Measurements from ENCODE around the gene RALGPS2.
A peak's percentile ranks its signal among the peaks of the same experiment; 100 is the strongest.

The RALGPS2 gene

GRCh38 chr1:178886551-178886950 lies 161.5 kb downstream of the RALGPS2 start:
- no peak for DNase-seq (ENCODE audit: low read depth)
- no peak overlapping the region for H3K4me3 ChIP-seq (ENCODE audit: control insufficient read depth, low read depth, low read length)
- TF ChIP-seq, protein P1, sequence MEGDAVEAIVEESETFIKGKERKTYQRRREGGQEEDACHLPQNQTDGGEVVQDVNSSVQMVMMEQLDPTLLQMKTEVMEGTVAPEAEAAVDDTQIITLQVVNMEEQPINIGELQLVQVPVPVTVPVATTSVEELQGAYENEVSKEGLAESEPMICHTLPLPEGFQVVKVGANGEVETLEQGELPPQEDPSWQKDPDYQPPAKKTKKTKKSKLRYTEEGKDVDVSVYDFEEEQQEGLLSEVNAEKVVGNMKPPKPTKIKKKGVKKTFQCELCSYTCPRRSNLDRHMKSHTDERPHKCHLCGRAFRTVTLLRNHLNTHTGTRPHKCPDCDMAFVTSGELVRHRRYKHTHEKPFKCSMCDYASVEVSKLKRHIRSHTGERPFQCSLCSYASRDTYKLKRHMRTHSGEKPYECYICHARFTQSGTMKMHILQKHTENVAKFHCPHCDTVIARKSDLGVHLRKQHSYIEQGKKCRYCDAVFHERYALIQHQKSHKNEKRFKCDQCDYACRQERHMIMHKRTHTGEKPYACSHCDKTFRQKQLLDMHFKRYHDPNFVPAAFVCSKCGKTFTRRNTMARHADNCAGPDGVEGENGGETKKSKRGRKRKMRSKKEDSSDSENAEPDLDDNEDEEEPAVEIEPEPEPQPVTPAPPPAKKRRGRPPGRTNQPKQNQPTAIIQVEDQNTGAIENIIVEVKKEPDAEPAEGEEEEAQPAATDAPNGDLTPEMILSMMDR (conservative IDR thresholded peaks at IDR 0.05; ENCODE audit: control insufficient read depth, insufficient read depth, low read depth, low read length) = no peak

DNA sequence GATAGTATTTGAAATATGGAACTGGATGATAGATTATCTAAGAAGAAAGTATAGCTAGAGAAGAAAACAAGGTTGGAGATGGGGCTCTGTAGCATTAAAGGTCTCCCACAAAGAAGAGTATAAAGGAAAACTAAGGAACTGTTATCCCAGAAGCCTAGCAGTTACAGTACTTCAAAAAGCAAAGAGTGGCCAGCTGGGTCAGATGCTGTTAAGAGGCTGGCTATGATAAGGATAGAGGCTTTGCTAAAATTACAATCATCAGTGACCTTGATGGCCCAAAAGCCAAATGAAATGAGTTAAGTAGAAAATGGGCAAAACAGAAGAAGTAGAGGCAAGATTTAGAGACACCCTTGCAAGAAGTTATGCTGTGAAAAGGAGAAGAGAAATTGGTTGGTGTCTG lies 170.9 kb downstream of the RALGPS2 start:
- H3K4me3 ChIP-seq (ENCODE audit: control insufficient read depth, low read depth, low read length) = no peak overlapping the region
- DNase-seq (ENCODE audit: low read depth) = no peak
- TF ChIP-seq, protein P1 (conservative IDR thresholded peaks at IDR 0.05; ENCODE audit: control insufficient read depth, insufficient read depth, low read depth, low read length) = no peak

DNA sequence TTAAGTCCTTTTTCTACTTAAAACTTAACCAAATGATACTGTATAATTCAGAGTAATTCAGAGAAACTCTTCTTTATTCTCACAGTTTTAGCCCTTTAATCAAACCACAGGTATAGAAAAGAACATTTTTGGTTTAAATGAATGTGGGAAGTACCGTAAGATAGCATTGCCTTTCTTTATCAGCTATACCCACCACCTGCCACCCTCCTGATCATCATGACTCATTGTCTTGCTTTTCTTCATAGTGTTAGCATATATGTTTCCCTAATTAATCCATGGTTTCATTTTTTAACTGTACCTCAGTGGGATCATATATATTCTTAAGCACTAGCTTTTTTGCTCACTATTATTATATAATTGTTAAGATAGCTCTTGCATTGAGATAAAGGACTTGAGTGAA lies 173.4 kb downstream of the RALGPS2 start:
- no peak for DNase-seq (ENCODE audit: low read depth)
- no peak overlapping the region for H3K4me3 ChIP-seq (ENCODE audit: control insufficient read depth, low read depth, low read length)
- TF ChIP-seq, protein P1 (conservative IDR thresholded peaks at IDR 0.05; ENCODE audit: control insufficient read depth, insufficient read depth, low read depth, low read length) = no peak

GRCh38 chr1:178899402-178899801 lies 174.4 kb downstream of the RALGPS2 start:
- TF ChIP-seq, protein P1 (conservative IDR thresholded peaks at IDR 0.05; ENCODE audit: control insufficient read depth, insufficient read depth, low read depth, low read length) = no peak
- H3K4me3 ChIP-seq (ENCODE audit: control insufficient read depth, low read depth, low read length) = no peak overlapping the region
- DNase-seq (ENCODE audit: low read depth) = no peak

DNA sequence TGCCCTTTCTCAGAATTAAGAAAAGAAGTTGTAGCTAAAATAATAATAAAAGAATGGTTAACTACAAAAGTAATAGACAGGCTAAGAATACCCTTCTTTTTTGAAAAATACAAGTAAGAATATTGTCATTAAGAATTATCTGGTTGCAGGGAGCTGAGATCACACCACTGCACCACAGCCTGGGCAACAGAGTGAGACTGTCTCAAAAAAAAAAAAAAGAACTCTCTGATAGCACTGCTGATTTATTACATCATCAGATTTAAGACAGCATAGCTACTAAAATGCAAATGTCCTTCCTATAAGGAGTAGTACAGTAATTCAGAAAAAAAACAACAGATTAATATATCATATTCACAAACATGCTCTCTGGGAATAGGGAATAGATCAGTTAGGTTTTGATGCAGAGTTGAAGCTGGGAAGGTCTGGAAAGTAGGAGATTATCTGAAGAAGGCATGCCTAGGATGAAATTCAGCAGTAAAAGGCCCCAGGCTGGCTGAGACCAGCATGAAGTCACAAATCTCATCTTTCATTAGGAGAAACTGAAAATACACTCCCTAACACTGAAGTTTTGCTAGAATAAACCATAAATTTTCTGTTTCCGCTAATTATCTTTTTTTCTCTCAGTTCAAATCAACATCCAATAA lies 176.6 kb downstream of the RALGPS2 start:
- TF ChIP-seq, protein P1 (conservative IDR thresholded peaks at IDR 0.05; ENCODE audit: control insufficient read depth, insufficient read depth, low read depth, low read length) = no peak
- DNase-seq (ENCODE audit: low read depth) = no peak
- no peak overlapping the region for H3K4me3 ChIP-seq (ENCODE audit: control insufficient read depth, low read depth, low read length)

DNA sequence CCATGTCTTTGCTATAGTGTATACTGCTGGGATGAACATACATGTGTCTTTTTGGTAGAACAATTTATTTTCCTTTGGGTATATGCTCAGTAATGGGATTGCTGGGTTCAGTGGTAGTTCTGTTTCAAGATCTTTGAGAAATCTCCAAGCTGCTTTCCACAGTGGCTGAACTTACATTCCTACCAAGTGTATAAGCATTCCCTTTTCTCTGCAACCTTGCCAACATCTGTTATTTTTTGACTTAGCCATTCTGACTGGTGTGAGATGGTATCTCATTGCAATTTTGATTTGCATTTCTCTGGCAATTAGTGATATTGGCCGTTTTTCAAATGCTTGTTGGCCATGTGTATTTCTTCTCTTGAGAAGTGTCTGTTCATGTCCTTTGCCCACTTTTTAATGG lies 183.3 kb downstream of the RALGPS2 start:
- H3K4me3 ChIP-seq (ENCODE audit: control insufficient read depth, low read depth, low read length) = no peak overlapping the region
- DNase-seq (ENCODE audit: low read depth) = peak; percentile 46
- TF ChIP-seq, protein P1 (conservative IDR thresholded peaks at IDR 0.05; ENCODE audit: control insufficient read depth, insufficient read depth, low read depth, low read length) = no peak

- no peak for DNase-seq (ENCODE audit: low read depth)
- TF ChIP-seq, protein P1 (conservative IDR thresholded peaks at IDR 0.05; ENCODE audit: control insufficient read depth, insufficient read depth, low read depth, low read length) = no peak
- no peak overlapping the region for H3K4me3 ChIP-seq (ENCODE audit: control insufficient read depth, low read depth, low read length)
Observed at GRCh38 chr1:178910023-178910422, 185.0 kb downstream of the RALGPS2 start.
